CD8-positive, alpha-beta memory T cell (primary cell): ENCODE measurements around the gene SMIM26. TPM values are rescaled to one million over a fixed set of nuclear protein-coding genes. Genes with fewer than 3 reads are reported as not detected.
"Not testable (repeated sequence)": the region's sequence is repeated elsewhere in the genome, so short reads cannot be mapped to it uniquely, and the experiment has no call there.

Experiments
- CTCF ChIA-PET: fragments of 350-600 bp; sonication (Branson Sonifier 250); formaldehyde crosslinking; loops from one replicate; lab custom pipeline; 2021; ENCODE audit warnings: antibody characterized with exemption; lab: Charles Lee
- POLR2A ChIA-PET: fragments of 350-600 bp; sonication (Branson Sonifier 250); formaldehyde crosslinking; loops from one replicate; lab custom pipeline; 2021; ENCODE audit warnings: antibody characterized with exemption; lab: Charles Lee
- DNase-seq, 5 donors: peaks; one replicate each; pipeline versions ENCODE4 v3.0.0 to v3.0.0-alpha.2; 2020 to 2022; ENCODE audit warnings: mixed read lengths in 1 of 5
- H3K27ac ChIP-seq: one replicate; pipeline ENCODE4 v1.7.0; 2013; ENCODE audit warnings: low read depth, mild to moderate bottlenecking, low read length, moderate library complexity
- H3K27me3 ChIP-seq: 2 replicates; pipeline ENCODE4 v1.7.0; 2013; ENCODE audit warnings: low read length, mild to moderate bottlenecking; ENCODE audit not compliant: insufficient read depth, poor library complexity, severe bottlenecking
- H3K36me3 ChIP-seq: 2 replicates; pipeline ENCODE4 v1.7.0; 2013; ENCODE audit warnings: mild to moderate bottlenecking, low read length, moderate library complexity; ENCODE audit not compliant: insufficient read depth
- H3K4me1 ChIP-seq: 2 replicates; pipeline ENCODE4 v1.7.0; 2013; ENCODE audit warnings: mild to moderate bottlenecking, low read length, moderate library complexity; ENCODE audit not compliant: insufficient read depth
- H3K4me3 ChIP-seq: 2 replicates; pipeline ENCODE4 v1.7.0; 2013; ENCODE audit warnings: mild to moderate bottlenecking, low read length
- H3K9me3 ChIP-seq: 2 replicates; pipeline ENCODE4 v1.7.0; 2013; ENCODE audit warnings: mild to moderate bottlenecking, low read length
- H3K27ac Mint-ChIP-seq, 8 donors: one replicate each; pipeline ENCODE4 v1.8.0; 2020 to 2021; ENCODE audit warnings: mixed read lengths in 8 of 8, mild to moderate bottlenecking in 6 of 8, inconsistent platforms in 3 of 8, moderate library complexity in 3 of 8
- H3K27me3 Mint-ChIP-seq, 2 donors: one replicate each; pipeline ENCODE4 v1.8.0; 2020 to 2021; ENCODE audit warnings: mixed read lengths in 2 of 2, mild to moderate bottlenecking in 1 of 2, moderate library complexity in 1 of 2
- H3K36me3 Mint-ChIP-seq, 3 donors: one replicate each; pipeline ENCODE4 v1.8.0; 2020 to 2021; ENCODE audit warnings: mixed read lengths in 3 of 3, inconsistent platforms in 1 of 3, mild to moderate bottlenecking in 1 of 3
- H3K4me1 Mint-ChIP-seq, 3 donors: one replicate each; pipeline ENCODE4 v1.8.0; 2020 to 2021; ENCODE audit warnings: mixed read lengths in 3 of 3, inconsistent platforms in 1 of 3, mild to moderate bottlenecking in 1 of 3
- H3K4me3 Mint-ChIP-seq, 7 donors: one replicate each; pipeline ENCODE4 v1.8.0; 2020 to 2021; ENCODE audit warnings: mixed read lengths in 7 of 7, mild to moderate bottlenecking in 6 of 7, moderate library complexity in 4 of 7, inconsistent platforms in 2 of 7
- H3K9me3 Mint-ChIP-seq, 5 donors: one replicate each; pipeline ENCODE4 v1.8.0; 2020 to 2022; ENCODE audit warnings: mixed read lengths in 5 of 5, mild to moderate bottlenecking in 3 of 5, moderate library complexity in 2 of 5, inconsistent platforms in 1 of 5
- polyA plus RNA-seq: library from polyadenylated mRNA; unstranded; fragments of 300-500 nt; fragmentation: Illumina TruSeq; gene quantifications from one replicate; pipeline ENCODE4 v1.2.3, GENCODE V29; 2021
- total RNA-seq, 2 experiments: library from RNA; stranded (reverse); gene quantifications; one replicate each; pipeline ENCODE4 v1.2.3, GENCODE V29; 2021

Gene SMIM26, protein sequence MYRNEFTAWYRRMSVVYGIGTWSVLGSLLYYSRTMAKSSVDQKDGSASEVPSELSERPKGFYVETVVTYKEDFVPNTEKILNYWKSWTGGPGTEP
- total RNA-seq: 10 to 100 TPM; 45.2 to 47.1 TPM
- 187 TPM for polyA plus RNA-seq

DNA sequence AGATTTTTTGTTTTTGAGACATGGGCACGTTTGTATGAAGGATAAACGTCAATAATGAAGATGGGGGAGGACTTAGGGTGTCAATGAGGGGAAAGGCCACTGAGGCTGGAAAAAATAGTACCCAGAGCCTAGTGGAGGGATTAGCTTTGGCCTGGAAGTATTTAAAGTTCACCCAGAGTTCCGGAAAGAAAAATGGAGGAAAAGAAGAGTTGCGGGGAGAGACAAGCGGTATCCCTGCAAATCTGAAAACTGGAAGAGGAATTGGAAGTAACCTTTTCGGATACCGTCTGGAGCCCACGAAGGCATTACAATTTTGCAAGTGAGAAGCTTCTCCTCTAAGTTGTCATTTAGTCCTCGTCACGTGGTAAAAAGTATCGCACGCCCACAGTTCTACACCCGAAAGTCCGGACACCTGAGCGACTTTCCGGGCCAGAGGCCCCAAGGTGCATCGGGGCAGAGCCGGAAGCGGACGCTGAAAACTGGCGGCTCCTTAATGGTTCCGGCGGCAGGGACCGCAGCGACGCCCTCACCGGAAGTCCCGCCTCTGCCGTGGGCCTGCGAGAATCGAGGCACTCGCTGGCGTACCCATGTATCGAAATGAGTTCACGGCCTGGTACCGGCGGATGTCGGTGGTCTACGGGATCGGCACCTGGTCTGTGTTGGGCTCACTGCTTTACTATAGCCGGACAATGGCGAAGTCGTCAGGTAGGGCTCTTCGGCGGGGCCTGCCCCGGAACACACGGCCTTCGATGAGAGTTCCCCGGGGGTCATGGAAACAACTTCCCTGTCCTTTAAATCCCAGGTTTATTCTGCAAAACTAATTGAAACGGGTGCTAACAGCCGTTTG lies at the start of gene SMIM26:
Gene SMIM26 (plus strand): TSS at position 541 of the 847 bp plus-strand sequence. CDS start 47 bp downstream, at position 588.
- Histone ChIP-seq H3K27me3 (no peaks in the 10 kb centered on the region), H3K4me1 (peaks cover 15% of the 10 kb centered on the region), H3K36me3 (peaks cover 6% of the 10 kb centered on the region), H3K4me3 (peak within 1 kb of the TSS; percentile 82), H3K9me3 (no peaks in the 10 kb centered on the region), H3K27ac (peak within 1 kb of the TSS; percentile 81)
- Mint-ChIP-seq H3K27me3 (no peaks in the 10 kb centered on the region), H3K27ac (peak within 1 kb of the TSS; percentile 88 to 100 (median 99)), H3K36me3 (peaks cover 3 to 44% (median 14%) of the 10 kb centered on the region in 3 donors), H3K9me3 (no peaks in the 10 kb centered on the region), H3K4me1 (peaks cover 17 to 25% (median 22%) of the 10 kb centered on the region in 3 donors), H3K4me3 (peak within 1 kb of the TSS; percentile 91 to 97 (median 96))
- CTCF ChIA-PET: interaction anchor here (0.9 to 2.1 kb wide), 3 partner anchors 22 to 997 kb away, joined by 3 to 5 read pairs (median 3); partner anchors contain the start of genes DSTN and SEC23B
- POLR2A ChIA-PET: interaction anchor here (0.8 kb wide), 1 partner anchor 227 kb away, joined by 3 read pairs; no protein-coding TSS in a partner anchor
- peak; percentile 88 to 95 (median 90) for DNase-seq

DNA sequence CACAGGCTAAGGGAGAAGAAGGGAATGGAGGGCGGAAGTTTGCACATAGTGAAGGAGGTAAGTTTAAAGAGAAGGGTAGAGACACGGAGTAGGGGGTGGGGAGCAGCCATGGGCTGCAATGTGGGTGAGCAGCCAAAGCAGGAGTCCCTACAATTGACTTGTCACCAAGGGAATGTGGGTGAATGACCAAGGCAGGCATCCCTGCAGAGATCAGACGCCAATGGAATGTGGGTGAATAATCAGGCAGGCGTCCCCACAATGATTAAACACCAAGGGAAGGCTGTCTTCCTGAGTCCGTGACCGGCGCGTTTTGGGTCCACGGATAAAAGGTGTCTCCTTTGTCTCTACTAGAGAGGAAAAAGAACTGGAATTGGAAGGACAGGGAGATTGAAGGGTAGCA lies 45.2 kb upstream of the SMIM26 start:
- H3K9me3 ChIP-seq, DNase-seq, H3K4me3 Mint-ChIP-seq, CTCF ChIA-PET, H3K27me3 ChIP-seq, H3K27me3 Mint-ChIP-seq, POLR2A ChIA-PET, H3K4me3 ChIP-seq, H3K9me3 Mint-ChIP-seq, H3K27ac ChIP-seq, H3K4me1 ChIP-seq, H3K4me1 Mint-ChIP-seq: not testable (repeated sequence)
- Mint-ChIP-seq H3K36me3 (peaks cover 0 to 31% (median 15%) of the 10 kb centered on the region in 3 donors), H3K27ac (peak overlapping the region in 1 of 8 donors; percentile 80)
- H3K36me3 ChIP-seq: peaks cover 15% of the 10 kb centered on the region

DNA sequence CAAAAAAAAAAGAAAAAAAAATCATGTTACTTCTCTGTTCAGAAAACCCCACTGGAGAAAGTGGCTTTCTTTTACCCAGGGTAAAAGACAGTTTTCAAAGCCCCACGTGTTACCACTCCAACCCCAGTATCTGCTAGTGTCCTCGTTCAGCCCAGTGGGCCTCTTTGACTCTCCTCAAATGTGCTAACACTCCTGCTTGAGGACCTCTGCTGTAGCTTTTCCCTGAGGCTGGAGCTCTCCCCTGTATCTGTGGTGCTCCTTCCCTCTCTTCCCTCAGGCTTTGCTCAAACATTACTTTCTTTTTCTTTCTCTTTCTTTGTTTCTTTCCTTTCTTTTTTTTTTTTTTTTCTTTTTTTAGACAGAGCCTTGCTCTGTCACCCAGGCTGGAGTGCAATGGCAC lies 44.2 kb upstream of the SMIM26 start:
- H3K27me3 ChIP-seq: no peaks in the 10 kb centered on the region
- ChIA-PET CTCF (interaction anchor here (1.1 kb wide), 1 partner anchor 986 kb away, joined by 3 read pairs; no protein-coding TSS in a partner anchor), POLR2A (no interaction called here)
- no peak overlapping the region for H3K27ac ChIP-seq
- H3K36me3 ChIP-seq: peaks cover 24% of the 10 kb centered on the region
- no peaks in the 10 kb centered on the region for H3K9me3 ChIP-seq
- Mint-ChIP-seq H3K36me3 (peaks cover 4 to 41% (median 18%) of the 10 kb centered on the region in 3 donors), H3K4me3 (no peak overlapping the region), H3K9me3 (no peaks in the 10 kb centered on the region), H3K4me1 (peaks cover 0 to 2% (median 0%) of the 10 kb centered on the region in 3 donors), H3K27me3 (no peaks in the 10 kb centered on the region), H3K27ac (peak overlapping the region in 1 of 8 donors; percentile 17)
- H3K4me3 ChIP-seq: no peak overlapping the region
- no peaks in the 10 kb centered on the region for H3K4me1 ChIP-seq
- DNase-seq: no peak

- peaks cover 34% of the 10 kb centered on the region for H3K36me3 ChIP-seq
- no peaks in the 10 kb centered on the region for H3K27me3 ChIP-seq
- POLR2A ChIA-PET: interaction anchor here (1.0 kb wide), 1 partner anchor 17 kb away, joined by 3 read pairs; the partner anchor contains the start of gene SEC23B
- H3K4me3 ChIP-seq: no peak overlapping the region
- no peaks in the 10 kb centered on the region for H3K4me1 ChIP-seq
- peaks cover 0 to 2% (median 0%) of the 10 kb centered on the region in 3 donors for H3K4me1 Mint-ChIP-seq
- peak overlapping the region in 1 of 7 donors; percentile 23 for H3K4me3 Mint-ChIP-seq
- no peaks in the 10 kb centered on the region for H3K9me3 Mint-ChIP-seq
- H3K36me3 Mint-ChIP-seq: peaks cover 4 to 57% (median 24%) of the 10 kb centered on the region in 3 donors
- CTCF ChIA-PET: no interaction called here
- peak overlapping the region in 2 of 8 donors; percentile 22 to 54 for H3K27ac Mint-ChIP-seq
- no peak overlapping the region for H3K27ac ChIP-seq
- no peaks in the 10 kb centered on the region for H3K27me3 Mint-ChIP-seq
- H3K9me3 ChIP-seq: no peaks in the 10 kb centered on the region
- no peak for DNase-seq
Measured at GRCh38 chr20:18524646-18525045, 42.6 kb upstream of the SMIM26 start.

DNA sequence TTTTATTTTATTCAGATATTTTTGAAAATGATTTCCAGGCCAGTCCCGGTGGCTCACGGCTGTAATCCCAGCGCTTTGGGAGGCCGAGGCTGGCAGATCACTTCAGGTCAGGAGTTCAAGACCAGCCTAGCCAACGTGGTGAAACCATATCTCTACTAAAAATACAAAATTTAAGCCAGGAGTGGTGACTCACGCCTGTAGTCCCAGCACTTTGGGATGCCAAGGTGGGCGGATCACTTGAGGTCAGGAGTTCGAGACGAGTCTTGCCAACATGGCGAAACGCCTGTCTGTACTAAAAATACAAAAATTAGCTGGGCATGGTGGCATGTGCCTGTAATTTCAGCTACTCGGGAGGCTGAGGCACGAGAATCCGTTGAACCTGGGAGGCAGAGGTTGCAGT lies 40.5 kb upstream of the SMIM26 start:
- H3K27me3 Mint-ChIP-seq, H3K4me3 Mint-ChIP-seq, H3K4me3 ChIP-seq, H3K27ac ChIP-seq, H3K27ac Mint-ChIP-seq, H3K9me3 ChIP-seq, DNase-seq, CTCF ChIA-PET, H3K9me3 Mint-ChIP-seq, H3K4me1 Mint-ChIP-seq, POLR2A ChIA-PET, H3K27me3 ChIP-seq, H3K4me1 ChIP-seq: not testable (repeated sequence)
- H3K36me3 Mint-ChIP-seq: peaks cover 10 to 73% (median 31%) of the 10 kb centered on the region in 3 donors
- peaks cover 43% of the 10 kb centered on the region for H3K36me3 ChIP-seq

DNA sequence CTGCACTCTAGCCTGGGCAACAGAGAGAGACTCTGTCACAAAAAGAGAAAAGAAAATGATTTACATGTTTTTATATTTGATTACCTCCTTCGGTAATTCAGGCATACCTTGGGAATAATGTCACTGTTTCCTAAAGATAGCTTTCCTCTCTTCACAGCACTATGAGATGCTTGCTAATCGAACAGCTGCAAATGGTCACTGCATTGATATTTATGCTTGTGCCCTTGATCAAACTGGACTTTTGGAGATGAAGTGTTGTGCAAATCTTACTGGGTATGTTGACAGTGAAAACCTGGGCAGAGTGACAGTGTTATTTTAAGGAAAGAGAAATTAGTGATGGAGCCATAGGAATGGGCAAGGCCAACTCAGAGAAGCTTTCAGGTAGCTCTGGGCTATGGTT lies 39.9 kb upstream of the SMIM26 start:
- POLR2A ChIA-PET: no interaction called here

DNA sequence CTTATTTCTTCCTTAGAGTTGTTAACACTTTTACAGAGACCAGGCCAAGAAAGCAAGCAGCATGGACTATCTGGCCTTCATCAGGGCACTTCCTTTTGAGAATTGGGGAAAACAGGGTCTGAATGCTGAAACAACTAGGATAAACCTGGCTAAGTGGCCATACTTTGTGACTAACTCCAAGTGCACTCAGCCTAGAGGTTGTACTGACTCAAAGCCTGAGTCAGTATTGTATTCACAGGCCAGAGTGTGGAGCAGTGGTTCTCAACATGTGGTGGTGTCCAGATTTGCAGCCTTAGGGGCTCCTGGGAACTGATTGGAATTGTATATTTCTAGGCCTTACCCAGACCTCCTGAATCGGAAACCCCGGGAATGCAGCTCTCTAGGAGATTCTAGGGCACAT lies 39.4 kb upstream of the SMIM26 start:
- no peak for DNase-seq
- peaks cover 18 to 84% (median 40%) of the 10 kb centered on the region in 3 donors for H3K36me3 Mint-ChIP-seq
- POLR2A ChIA-PET: no interaction called here
- peaks cover 0 to 2% (median 0%) of the 10 kb centered on the region in 3 donors for H3K4me1 Mint-ChIP-seq
- H3K4me1 ChIP-seq: no peaks in the 10 kb centered on the region
- peak overlapping the region in 1 of 8 donors; percentile 10 for H3K27ac Mint-ChIP-seq
- CTCF ChIA-PET: no interaction called here
- no peak overlapping the region for H3K27ac ChIP-seq
- no peaks in the 10 kb centered on the region for H3K27me3 ChIP-seq
- H3K4me3 Mint-ChIP-seq: no peak overlapping the region
- no peaks in the 10 kb centered on the region for H3K9me3 ChIP-seq
- H3K9me3 Mint-ChIP-seq: no peaks in the 10 kb centered on the region
- peaks cover 44% of the 10 kb centered on the region for H3K36me3 ChIP-seq
- H3K4me3 ChIP-seq: no peak overlapping the region
- no peaks in the 10 kb centered on the region for H3K27me3 Mint-ChIP-seq

More for the DNA sequence above, 39.9 kb upstream of the SMIM26 start:
- H3K4me1 Mint-ChIP-seq: peaks cover 0 to 2% (median 0%) of the 10 kb centered on the region in 3 donors
- H3K27ac Mint-ChIP-seq: peak overlapping the region in 3 of 8 donors; percentile 9 to 13 (median 10)
- Histone ChIP-seq H3K4me1 (no peaks in the 10 kb centered on the region), H3K27me3 (no peaks in the 10 kb centered on the region), H3K9me3 (no peaks in the 10 kb centered on the region), H3K27ac (no peak overlapping the region), H3K36me3 (peaks cover 43% of the 10 kb centered on the region), H3K4me3 (no peak overlapping the region)
- no peak for DNase-seq
- no peaks in the 10 kb centered on the region for H3K27me3 Mint-ChIP-seq
- CTCF ChIA-PET: no interaction called here
- H3K9me3 Mint-ChIP-seq: no peaks in the 10 kb centered on the region
- H3K4me3 Mint-ChIP-seq: no peak overlapping the region
- peaks cover 15 to 79% (median 36%) of the 10 kb centered on the region in 3 donors for H3K36me3 Mint-ChIP-seq

- Histone ChIP-seq H3K27me3 (no peaks in the 10 kb centered on the region), H3K9me3 (no peaks in the 10 kb centered on the region), H3K36me3 (peaks cover 55% of the 10 kb centered on the region), H3K4me3 (no peak overlapping the region), H3K4me1 (no peaks in the 10 kb centered on the region), H3K27ac (no peak overlapping the region)
- Mint-ChIP-seq H3K36me3 (peaks cover 18 to 91% (median 38%) of the 10 kb centered on the region in 3 donors), H3K4me1 (no peaks in the 10 kb centered on the region), H3K27me3 (no peaks in the 10 kb centered on the region), H3K27ac (peak overlapping the region in 1 of 8 donors; percentile 4), H3K9me3 (no peaks in the 10 kb centered on the region), H3K4me3 (no peak overlapping the region)
- CTCF ChIA-PET: no interaction called here
- DNase-seq: no peak
- POLR2A ChIA-PET: no interaction called here
Measured at GRCh38 chr20:18529041-18529440, 38.2 kb upstream of the SMIM26 start.
